ENCODE data around the gene TM4SF4.

The TM4SF4 gene

DNA sequence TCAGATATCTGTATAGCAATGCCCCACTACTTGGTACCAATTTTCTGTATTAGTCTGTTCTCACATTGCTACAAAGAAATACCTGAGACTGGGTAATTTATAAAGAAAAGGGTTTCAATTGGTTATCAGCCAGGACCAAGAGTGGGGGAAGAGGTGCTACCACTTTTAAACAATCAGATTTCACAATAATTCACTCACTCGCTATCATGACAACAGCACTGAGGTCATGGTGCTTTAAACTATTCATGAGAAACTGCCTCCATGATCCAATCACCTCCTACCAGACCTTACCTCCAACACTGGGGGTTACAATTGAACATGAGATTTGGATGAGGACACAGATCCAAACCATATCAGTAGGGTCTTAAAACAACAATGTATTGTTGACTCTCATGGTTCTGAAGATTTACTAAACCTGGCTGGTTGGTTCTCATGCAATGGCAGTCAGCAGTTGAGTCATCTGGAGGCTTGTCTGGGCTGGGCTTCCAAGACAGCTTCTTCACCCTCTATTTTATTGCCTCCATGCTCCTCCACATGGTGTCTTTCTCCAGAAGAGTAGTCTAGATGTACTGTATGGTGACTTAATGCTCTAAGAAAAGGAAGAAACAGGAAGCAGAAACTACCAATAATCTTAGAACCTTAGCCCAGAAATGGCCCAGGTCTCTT, 21.2 kb upstream of the TM4SF4 start:
- Histone ChIP-seq H3K79me2 (ENCODE audit: low read length) (no peaks in the 10 kb centered on the region), H3K36me3 (replicated peaks; ENCODE audit: low read depth, low read length) (no peaks in the 10 kb centered on the region), H3K4me3 (ENCODE audit: low read length) (no peak overlapping the region), H3K4me1 (ENCODE audit: low read length) (peaks cover 8% of the 10 kb centered on the region), H3K27ac (ENCODE audit: low read length) (no peak overlapping the region), H4K20me1 (ENCODE audit: insufficient read depth, low read length) (no peaks in the 10 kb centered on the region), H3K9ac (ENCODE audit: low read length) (no peak overlapping the region), H3K27me3 (ENCODE audit: low read depth, low read length) (peaks cover 2% of the 10 kb centered on the region; the same call in 1 of the 2 replicates), H2AFZ (ENCODE audit: low read depth, low read length) (no peak overlapping the region), H3K9me3 (ENCODE audit: insufficient read depth, low read length) (no peaks in the 10 kb centered on the region), H3K4me2 (ENCODE audit: low read length) (no peak overlapping the region)
- TF ChIP-seq EZH2phosphoT487 (IDR thresholded peaks at IDR 0.05; ENCODE audit: low read depth) = no peak
- TF ChIP-seq, protein P1, sequence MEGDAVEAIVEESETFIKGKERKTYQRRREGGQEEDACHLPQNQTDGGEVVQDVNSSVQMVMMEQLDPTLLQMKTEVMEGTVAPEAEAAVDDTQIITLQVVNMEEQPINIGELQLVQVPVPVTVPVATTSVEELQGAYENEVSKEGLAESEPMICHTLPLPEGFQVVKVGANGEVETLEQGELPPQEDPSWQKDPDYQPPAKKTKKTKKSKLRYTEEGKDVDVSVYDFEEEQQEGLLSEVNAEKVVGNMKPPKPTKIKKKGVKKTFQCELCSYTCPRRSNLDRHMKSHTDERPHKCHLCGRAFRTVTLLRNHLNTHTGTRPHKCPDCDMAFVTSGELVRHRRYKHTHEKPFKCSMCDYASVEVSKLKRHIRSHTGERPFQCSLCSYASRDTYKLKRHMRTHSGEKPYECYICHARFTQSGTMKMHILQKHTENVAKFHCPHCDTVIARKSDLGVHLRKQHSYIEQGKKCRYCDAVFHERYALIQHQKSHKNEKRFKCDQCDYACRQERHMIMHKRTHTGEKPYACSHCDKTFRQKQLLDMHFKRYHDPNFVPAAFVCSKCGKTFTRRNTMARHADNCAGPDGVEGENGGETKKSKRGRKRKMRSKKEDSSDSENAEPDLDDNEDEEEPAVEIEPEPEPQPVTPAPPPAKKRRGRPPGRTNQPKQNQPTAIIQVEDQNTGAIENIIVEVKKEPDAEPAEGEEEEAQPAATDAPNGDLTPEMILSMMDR (IDR thresholded peaks at IDR 0.05; ENCODE audit: low read depth, low read length) = no peak

DNA sequence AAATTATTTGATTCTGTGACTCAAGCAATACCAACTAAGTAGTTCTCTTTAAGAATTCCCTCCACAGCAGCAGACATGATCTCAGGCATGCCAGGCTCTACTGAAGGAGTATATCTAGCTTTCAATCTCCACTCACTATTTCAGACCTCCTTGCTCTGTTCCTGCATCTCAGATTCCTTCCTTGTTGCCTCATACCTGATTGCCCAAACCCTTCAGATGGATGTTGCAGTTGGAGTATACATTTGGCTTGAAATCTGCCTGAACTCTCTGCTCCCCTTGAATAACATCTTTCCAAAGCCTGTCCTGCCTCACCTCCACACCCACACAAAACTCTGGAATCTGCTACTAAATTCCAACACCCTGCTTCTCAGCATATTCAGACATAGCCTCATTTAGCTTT, 19.8 kb upstream of the TM4SF4 start:
- H3K9me3 ChIP-seq (ENCODE audit: insufficient read depth, low read length) = no peaks in the 10 kb centered on the region
- H2AFZ ChIP-seq (ENCODE audit: low read depth, low read length) = no peak overlapping the region
- peaks cover 2% of the 10 kb centered on the region; the same call in 1 of the 2 replicates for H3K27me3 ChIP-seq (ENCODE audit: low read depth, low read length)
- no peak overlapping the region for H3K9ac ChIP-seq (ENCODE audit: low read length)
- H3K4me3 ChIP-seq (ENCODE audit: low read length) = no peak overlapping the region
- H3K36me3 ChIP-seq (replicated peaks; ENCODE audit: low read depth, low read length) = no peaks in the 10 kb centered on the region
- H3K79me2 ChIP-seq (ENCODE audit: low read length) = no peaks in the 10 kb centered on the region
- TF ChIP-seq, protein P1 (IDR thresholded peaks at IDR 0.05; ENCODE audit: low read depth, low read length) = no peak
- TF ChIP-seq EZH2phosphoT487 (IDR thresholded peaks at IDR 0.05; ENCODE audit: low read depth) = no peak
- no peak overlapping the region for H3K4me2 ChIP-seq (ENCODE audit: low read length)
- H3K4me1 ChIP-seq (ENCODE audit: low read length) = no peaks in the 10 kb centered on the region
- H3K27ac ChIP-seq (ENCODE audit: low read length) = no peak overlapping the region
- H4K20me1 ChIP-seq (ENCODE audit: insufficient read depth, low read length) = no peaks in the 10 kb centered on the region

DNA sequence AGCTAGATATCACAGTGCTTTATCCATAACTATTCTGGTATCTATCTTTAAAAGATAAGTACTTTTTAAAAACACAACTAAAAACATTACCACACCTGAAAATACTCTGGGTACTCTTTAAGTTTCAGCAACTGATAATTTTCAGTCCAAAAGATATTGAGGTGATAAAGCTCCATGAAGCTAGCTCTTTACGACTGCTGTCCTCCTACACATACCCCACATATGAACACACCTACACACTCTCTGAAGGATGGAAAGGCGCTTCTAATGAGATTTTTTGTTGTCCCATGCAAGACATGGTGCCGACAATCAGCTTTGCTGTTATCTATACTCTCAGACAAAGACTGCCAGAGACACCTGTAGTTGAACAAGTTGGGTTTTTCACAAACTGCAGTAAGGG, 19.1 kb upstream of the TM4SF4 start:
- Histone ChIP-seq H3K79me2 (ENCODE audit: low read length) (no peaks in the 10 kb centered on the region), H3K27me3 (ENCODE audit: low read depth, low read length) (peaks cover 2% of the 10 kb centered on the region; the same call in 1 of the 2 replicates)

DNA sequence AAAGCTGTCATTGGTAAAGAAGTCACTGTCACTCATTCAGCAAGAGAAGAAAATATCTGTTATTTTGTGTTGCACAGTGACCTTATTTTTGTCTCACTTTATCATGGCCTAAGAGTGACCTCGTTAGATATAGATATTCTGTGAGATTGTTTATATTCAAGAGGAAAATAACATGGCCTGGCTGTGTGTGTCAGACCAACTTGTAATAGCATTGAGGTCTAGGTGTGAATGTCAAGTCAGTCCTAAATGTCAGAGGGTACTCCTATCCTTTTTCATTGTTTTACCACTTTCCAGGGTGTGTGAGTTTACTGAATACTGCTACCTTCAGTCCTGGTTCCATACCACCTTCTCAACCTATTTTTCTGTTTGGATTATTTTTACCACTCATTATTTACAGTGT, 18.5 kb upstream of the TM4SF4 start:
- Histone ChIP-seq H3K4me1 (ENCODE audit: low read length) (no peaks in the 10 kb centered on the region), H3K27me3 (ENCODE audit: low read depth, low read length) (peaks cover 2% of the 10 kb centered on the region; the same call in 1 of the 2 replicates), H3K36me3 (replicated peaks; ENCODE audit: low read depth, low read length) (no peaks in the 10 kb centered on the region), H4K20me1 (ENCODE audit: insufficient read depth, low read length) (no peaks in the 10 kb centered on the region), H3K9ac (ENCODE audit: low read length) (no peak overlapping the region), H3K4me2 (ENCODE audit: low read length) (no peak overlapping the region), H3K9me3 (ENCODE audit: insufficient read depth, low read length) (no peaks in the 10 kb centered on the region), H3K4me3 (ENCODE audit: low read length) (no peak overlapping the region), H3K79me2 (ENCODE audit: low read length) (no peaks in the 10 kb centered on the region), H3K27ac (ENCODE audit: low read length) (no peak overlapping the region), H2AFZ (ENCODE audit: low read depth, low read length) (no peak overlapping the region)
- TF ChIP-seq, protein P1 (IDR thresholded peaks at IDR 0.05; ENCODE audit: low read depth, low read length) = no peak
- TF ChIP-seq EZH2phosphoT487 (IDR thresholded peaks at IDR 0.05; ENCODE audit: low read depth) = no peak

More for the DNA sequence above, 19.1 kb upstream of the TM4SF4 start:
- Histone ChIP-seq H3K9ac (ENCODE audit: low read length) (no peak overlapping the region), H3K4me1 (ENCODE audit: low read length) (no peaks in the 10 kb centered on the region), H3K36me3 (replicated peaks; ENCODE audit: low read depth, low read length) (no peaks in the 10 kb centered on the region), H4K20me1 (ENCODE audit: insufficient read depth, low read length) (no peaks in the 10 kb centered on the region), H3K4me3 (ENCODE audit: low read length) (no peak overlapping the region), H2AFZ (ENCODE audit: low read depth, low read length) (no peak overlapping the region), H3K4me2 (ENCODE audit: low read length) (no peak overlapping the region), H3K9me3 (ENCODE audit: insufficient read depth, low read length) (no peaks in the 10 kb centered on the region), H3K27ac (ENCODE audit: low read length) (no peak overlapping the region)
- TF ChIP-seq, protein P1 (IDR thresholded peaks at IDR 0.05; ENCODE audit: low read depth, low read length) = no peak
- TF ChIP-seq EZH2phosphoT487 (IDR thresholded peaks at IDR 0.05; ENCODE audit: low read depth) = no peak
